HepG2 (cell line): ENCODE results near the gene VPS52. TPM values are rescaled to one million over a fixed set of nuclear protein-coding genes. Genes with fewer than 3 reads are reported as not detected.

Experiments used
- BRD4 ChIP-seq: sonication (generic); formaldehyde crosslinking; IDR thresholded peaks from 2 replicates; pipeline ENCODE4 v1.4.0; 2020; ENCODE audit warnings: missing genetic modification reagents
- CC2D1A ChIP-seq: sonication (generic); formaldehyde crosslinking; IDR thresholded peaks from 2 replicates; pipeline ENCODE4 v1.8.1; 2023; ENCODE audit warnings: mild to moderate bottlenecking, missing genetic modification reagents
- ELF3 ChIP-seq: IDR thresholded peaks from 2 replicates; pipeline ENCODE4 v1.6.1; 2016; ENCODE audit warnings: missing genetic modification reagents, missing compliant biosample characterization
- HOXA9 ChIP-seq: sonication (generic); formaldehyde crosslinking; IDR thresholded peaks from 2 replicates; pipeline ENCODE4 v1.8.1; 2022; ENCODE audit warnings: missing genetic modification reagents, mild to moderate bottlenecking, moderate library complexity, borderline replicate concordance
- JDP2 ChIP-seq: sonication (generic); formaldehyde crosslinking; IDR thresholded peaks from 2 replicates; pipeline ENCODE4 v1.8.1; 2022; ENCODE audit warnings: missing genetic modification reagents, borderline replicate concordance
- KDM3A ChIP-seq: IDR thresholded peaks from 2 replicates; pipeline ENCODE4 v1.6.1; 2018; ENCODE audit warnings: low read depth, missing compliant biosample characterization
- POLR2AphosphoS2 ChIP-seq: IDR thresholded peaks from 2 replicates; pipeline ENCODE4 v1.6.1; 2011; ENCODE audit warnings: low read depth, low read length, improper control_type of control experiment
- PRMT3 ChIP-seq: sonication (generic); formaldehyde crosslinking; IDR thresholded peaks from 2 replicates; pipeline ENCODE4 v1.8.1; 2022; ENCODE audit warnings: low read depth, mild to moderate bottlenecking, moderate library complexity, missing genetic modification reagents, borderline replicate concordance
- RFX1 ChIP-seq: fragments of 450-650 bp; IDR thresholded peaks from 2 replicates; pipeline ENCODE4 v1.6.1; 2017
- TRIM24 ChIP-seq: sonication (generic); formaldehyde crosslinking; IDR thresholded peaks from 2 replicates; pipeline ENCODE4 v1.8.0; 2022; ENCODE audit warnings: mild to moderate bottlenecking, missing genetic modification reagents
- U2AF1 ChIP-seq: fragments of 200-400 bp; formaldehyde crosslinking; optimal IDR thresholded peaks from 2 replicates; pipeline ENCODE3; 2017; ENCODE audit warnings: mild to moderate bottlenecking, low read depth, low read length
- ZBTB14 ChIP-seq: sonication (generic); formaldehyde crosslinking; IDR thresholded peaks from 2 replicates; pipeline ENCODE4 v1.4.0; 2020; ENCODE audit warnings: missing genetic modification reagents
- ZBTB49 ChIP-seq: sonication (generic); formaldehyde crosslinking; IDR thresholded peaks from 2 replicates; pipeline ENCODE4 v1.4.0; 2020; ENCODE audit warnings: missing genetic modification reagents, borderline replicate concordance
- ZKSCAN5 ChIP-seq: sonication (generic); formaldehyde crosslinking; IDR thresholded peaks from 2 replicates; pipeline ENCODE4 v1.5.1; 2020; ENCODE audit warnings: mild to moderate bottlenecking, missing genetic modification reagents
- ZNF337 ChIP-seq: sonication (generic); formaldehyde crosslinking; IDR thresholded peaks from 2 replicates; pipeline ENCODE4 v1.5.1; 2020; ENCODE audit warnings: missing genetic modification reagents, low read depth, mild to moderate bottlenecking, borderline replicate concordance
- ZNF33B ChIP-seq: sonication (generic); formaldehyde crosslinking; IDR thresholded peaks from 2 replicates; pipeline ENCODE4 v1.5.1; 2020; ENCODE audit warnings: mild to moderate bottlenecking, missing genetic modification reagents
- ZNF703 ChIP-seq: sonication (generic); formaldehyde crosslinking; IDR thresholded peaks from 2 replicates; pipeline ENCODE4 v1.5.1; 2020; ENCODE audit warnings: missing genetic modification reagents, mild to moderate bottlenecking, moderate library complexity, borderline replicate concordance
- ZNF724P ChIP-seq: sonication (generic); formaldehyde crosslinking; IDR thresholded peaks from 2 replicates; pipeline ENCODE4 v1.8.0; 2022; ENCODE audit warnings: missing genetic modification reagents, borderline replicate concordance
- ZNF775 ChIP-seq: sonication (generic); formaldehyde crosslinking; IDR thresholded peaks from 2 replicates; pipeline ENCODE4 v1.4.0; 2020; ENCODE audit warnings: missing genetic modification reagents, mild to moderate bottlenecking, moderate library complexity, borderline replicate concordance
- polyA plus RNA-seq, 8 experiments: library from polyadenylated mRNA; depleted of rRNA in 3 of 8; stranded (reverse) in 7 of 8; unstranded in 1 of 8; fragments of >200 nt; fragmentation: Illumina TruSeq in 4 of 8; extraction: Trizol in 4 of 8; gene quantifications; 2 replicates each; pipeline versions ENCODE4 v1.2.1 to v1.2.3, GENCODE V29; 2011 to 2016; ENCODE audit warnings: low read depth in 4 of 8, missing spikeins in 1 of 8, mixed read lengths in 1 of 8; ENCODE audit not compliant: insufficient read depth in 1 of 8
- total RNA-seq, 5 experiments: library from RNA; depleted of rRNA; stranded (reverse); fragments of >200 nt; fragmentation: Illumina TruSeq; extraction: Trizol; gene quantifications; 2 replicates each; pipeline ENCODE4 v1.2.3, GENCODE V29; 2016; ENCODE audit warnings: low read depth in 1 of 5
- TF ChIP-seq, protein P1 (sequence below): sonication (generic); formaldehyde crosslinking; conservative IDR thresholded peaks from 2 replicates; pipeline ENCODE4 v1.8.0; 2022; ENCODE audit warnings: mild to moderate bottlenecking, moderate library complexity, missing genetic modification reagents
- TF ChIP-seq, protein P2 (sequence below): sonication (generic); formaldehyde crosslinking; IDR thresholded peaks from 2 replicates; pipeline ENCODE4 v1.4.0; 2020; ENCODE audit warnings: missing genetic modification reagents

The VPS52 gene
- total and polyA plus RNA-seq, 2 of the 13 experiments (the other 11 are each of a cell fraction or from before 2014, with no cell fraction given) = 48.9 to 85.5 TPM

DNA sequence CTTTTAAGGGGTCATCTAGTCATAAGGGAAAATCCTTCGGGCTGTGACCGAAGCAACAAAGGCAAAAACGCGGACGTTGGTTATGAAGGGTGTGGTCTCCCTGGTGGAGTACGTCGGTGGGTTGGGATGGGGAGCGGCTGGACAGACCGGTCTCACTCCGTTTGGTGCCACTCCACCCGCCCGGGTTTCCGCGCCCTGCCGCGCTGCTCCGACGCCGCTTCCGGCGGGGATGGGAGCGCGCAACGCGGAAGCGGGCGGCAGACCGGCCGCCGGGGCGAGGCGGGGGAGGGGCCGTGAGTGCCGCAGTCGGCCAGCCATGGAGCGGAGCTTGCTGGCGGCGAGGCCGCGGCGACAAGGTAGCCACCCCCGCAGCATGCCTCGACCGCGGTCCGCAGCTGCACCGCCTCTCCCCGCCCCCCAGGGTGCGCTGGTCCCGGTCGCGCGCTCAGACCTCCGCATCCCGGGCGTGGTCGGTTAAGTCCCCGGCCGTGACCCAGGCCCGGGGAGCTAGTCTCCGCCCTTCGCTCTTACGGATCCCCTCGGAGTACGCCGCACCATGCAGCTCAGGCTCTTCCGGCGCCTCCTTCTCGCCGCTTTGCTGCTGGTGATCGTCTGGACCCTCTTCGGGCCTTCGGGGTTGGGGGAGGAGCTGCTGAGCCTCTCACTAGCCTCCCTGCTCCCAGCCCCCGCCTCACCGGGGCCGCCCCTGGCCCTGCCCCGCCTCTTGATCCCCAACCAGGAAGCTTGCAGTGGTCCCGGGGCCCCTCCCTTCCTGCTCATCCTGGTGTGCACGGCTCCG lies 5.4 kb upstream of the VPS52 start, which contains the start of gene B3GALT4 (continued):
- TF ChIP-seq ZBTB49 (no peak), POLR2AphosphoS2 (0 out of 2 replicates have a peak, but pooled peaks have one; percentile 21), ZNF337 (no peak), ZNF703 (CRISPR knock-in tag) (no peak), ZNF724P (CRISPR knock-in tag) (no peak), TRIM24 (CRISPR knock-in tag) (no peak), RFX1 (no peak), U2AF1 (peak; percentile 72), HOXA9 (CRISPR knock-in tag) (no peak), KDM3A (CRISPR knock-in tag) (0 out of 2 replicates have a peak, but pooled peaks have one; percentile 20), ZNF33B (CRISPR knock-in tag) (no peak), CC2D1A (CRISPR knock-in tag) (no peak), ELF3 (CRISPR knock-in tag) (no peak), BRD4 (CRISPR knock-in tag) (no peak), ZBTB14 (no peak), ZKSCAN5 (CRISPR knock-in tag) (no peak), PRMT3 (no peak; the same call in 1 of the 2 replicates), ZNF775 (no peak), JDP2 (CRISPR knock-in tag) (no peak)
- TF ChIP-seq, protein P1, sequence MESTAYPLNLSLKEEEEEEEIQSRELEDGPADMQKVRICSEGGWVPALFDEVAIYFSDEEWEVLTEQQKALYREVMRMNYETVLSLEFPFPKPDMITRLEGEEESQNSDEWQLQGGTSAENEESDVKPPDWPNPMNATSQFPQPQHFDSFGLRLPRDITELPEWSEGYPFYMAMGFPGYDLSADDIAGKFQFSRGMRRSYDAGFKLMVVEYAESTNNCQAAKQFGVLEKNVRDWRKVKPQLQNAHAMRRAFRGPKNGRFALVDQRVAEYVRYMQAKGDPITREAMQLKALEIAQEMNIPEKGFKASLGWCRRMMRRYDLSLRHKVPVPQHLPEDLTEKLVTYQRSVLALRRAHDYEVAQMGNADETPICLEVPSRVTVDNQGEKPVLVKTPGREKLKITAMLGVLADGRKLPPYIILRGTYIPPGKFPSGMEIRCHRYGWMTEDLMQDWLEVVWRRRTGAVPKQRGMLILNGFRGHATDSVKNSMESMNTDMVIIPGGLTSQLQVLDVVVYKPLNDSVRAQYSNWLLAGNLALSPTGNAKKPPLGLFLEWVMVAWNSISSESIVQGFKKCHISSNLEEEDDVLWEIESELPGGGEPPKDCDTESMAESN (CRISPR knock-in tag) = no peak; the same call in 1 of the 2 replicates
- TF ChIP-seq, protein P2, sequence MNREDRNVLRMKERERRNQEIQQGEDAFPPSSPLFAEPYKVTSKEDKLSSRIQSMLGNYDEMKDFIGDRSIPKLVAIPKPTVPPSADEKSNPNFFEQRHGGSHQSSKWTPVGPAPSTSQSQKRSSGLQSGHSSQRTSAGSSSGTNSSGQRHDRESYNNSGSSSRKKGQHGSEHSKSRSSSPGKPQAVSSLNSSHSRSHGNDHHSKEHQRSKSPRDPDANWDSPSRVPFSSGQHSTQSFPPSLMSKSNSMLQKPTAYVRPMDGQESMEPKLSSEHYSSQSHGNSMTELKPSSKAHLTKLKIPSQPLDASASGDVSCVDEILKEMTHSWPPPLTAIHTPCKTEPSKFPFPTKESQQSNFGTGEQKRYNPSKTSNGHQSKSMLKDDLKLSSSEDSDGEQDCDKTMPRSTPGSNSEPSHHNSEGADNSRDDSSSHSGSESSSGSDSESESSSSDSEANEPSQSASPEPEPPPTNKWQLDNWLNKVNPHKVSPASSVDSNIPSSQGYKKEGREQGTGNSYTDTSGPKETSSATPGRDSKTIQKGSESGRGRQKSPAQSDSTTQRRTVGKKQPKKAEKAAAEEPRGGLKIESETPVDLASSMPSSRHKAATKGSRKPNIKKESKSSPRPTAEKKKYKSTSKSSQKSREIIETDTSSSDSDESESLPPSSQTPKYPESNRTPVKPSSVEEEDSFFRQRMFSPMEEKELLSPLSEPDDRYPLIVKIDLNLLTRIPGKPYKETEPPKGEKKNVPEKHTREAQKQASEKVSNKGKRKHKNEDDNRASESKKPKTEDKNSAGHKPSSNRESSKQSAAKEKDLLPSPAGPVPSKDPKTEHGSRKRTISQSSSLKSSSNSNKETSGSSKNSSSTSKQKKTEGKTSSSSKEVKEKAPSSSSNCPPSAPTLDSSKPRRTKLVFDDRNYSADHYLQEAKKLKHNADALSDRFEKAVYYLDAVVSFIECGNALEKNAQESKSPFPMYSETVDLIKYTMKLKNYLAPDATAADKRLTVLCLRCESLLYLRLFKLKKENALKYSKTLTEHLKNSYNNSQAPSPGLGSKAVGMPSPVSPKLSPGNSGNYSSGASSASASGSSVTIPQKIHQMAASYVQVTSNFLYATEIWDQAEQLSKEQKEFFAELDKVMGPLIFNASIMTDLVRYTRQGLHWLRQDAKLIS (CRISPR knock-in tag) = no peak
